HepG2 (cell line): ENCODE results near the gene TMEM141. TPM values are rescaled to one million over a fixed set of nuclear protein-coding genes. Genes with fewer than 3 reads are reported as not detected.

ENCODE experiments used
- ATAC-seq: fragments of 200-7000 bp; cut with Tn5 transposase; 3 replicates; pipeline ENCODE4 v1.9.1; 2020; ENCODE audit warnings: mild to moderate bottlenecking, moderate library complexity
- BruUV-seq: library from RNA; stranded (reverse); fragments of 400-500 nt; replicated peaks from 2 replicates; lab custom pipeline; 2021; lab: Mats Ljungman, UMichigan
- CTCF ChIA-PET: fragments of 300-600 bp; formaldehyde crosslinking; extraction: SDS; loops from one replicate; lab custom pipeline; 2021; ENCODE audit warnings: low total read pairs, inconsistent platforms, low intra/inter-chr PET ratio; lab: Yijun Ruan, JAX
- POLR2A ChIA-PET: fragments of 350-600 bp; sonication (Branson Sonifier 250); formaldehyde crosslinking; loops from one replicate; lab custom pipeline; 2020; ENCODE audit warnings: antibody characterized with exemption, inconsistent platforms; lab: Yijun Ruan, JAX
- DNase-seq: peaks from one replicate; pipeline ENCODE4 v3.0.0-alpha.2; 2015; ENCODE audit warnings: low spot score
- FAIRE-seq: peaks from 3 replicates; lab custom pipeline; 2011; peaks lifted over from hg19 to GRCh38; lab: Jason Lieb, UNC
- H2AFZ ChIP-seq: one replicate; pipeline ENCODE4 v1.6.1; 2011; ENCODE audit warnings: low read length, inconsistent platforms
- H3K27ac ChIP-seq: fragments of 300-600 bp; 3 replicates; pipeline ENCODE4 v1.8.0; 2011; ENCODE audit warnings: mixed run types, mild to moderate bottlenecking, mixed read lengths, low read length, inconsistent platforms; ENCODE audit not compliant: insufficient read depth; ENCODE audit errors: extremely low read length
- H3K27me3 ChIP-seq, 2 experiments: fragments of 200-600 bp in 1 of 2; 2 replicates in 1 of 2; 3 replicates in 1 of 2; pipeline versions ENCODE4 v1.6.0 to v1.8.0; 2011; ENCODE audit warnings: low read length in 2 of 2, mild to moderate bottlenecking in 2 of 2, moderate library complexity in 2 of 2, inconsistent platforms in 1 of 2; ENCODE audit not compliant: insufficient read depth in 2 of 2, control insufficient read depth in 1 of 2
- H3K36me3 ChIP-seq, 2 experiments: fragments of 200-600 bp in 1 of 2; replicated peaks in 1 of 2; 2 replicates in 1 of 2; 3 replicates in 1 of 2; pipeline versions ENCODE4 v1.5.1 to v1.8.0; 2011; ENCODE audit warnings: low read length in 2 of 2, inconsistent platforms in 1 of 2; ENCODE audit not compliant: insufficient read depth in 2 of 2, control insufficient read depth in 1 of 2
- H3K4me1 ChIP-seq: 2 replicates; pipeline ENCODE4 v1.5.1; 2012; ENCODE audit warnings: low read length, inconsistent platforms; ENCODE audit not compliant: insufficient read depth
- H3K4me2 ChIP-seq: 2 replicates; pipeline ENCODE4 v1.6.0; 2011; ENCODE audit warnings: low read depth, low read length, inconsistent platforms
- H3K4me3 ChIP-seq, 3 experiments: fragments of 200-600 bp in 1 of 3; sonication (generic), shearing (Covaris generic) in 1 of 3; replicated peaks in 1 of 3; 2 replicates each; pipeline ENCODE4 v1.5.1; 2011 to 2016; ENCODE audit warnings: low read length in 3 of 3, inconsistent platforms in 2 of 3, low read depth in 2 of 3, mild to moderate bottlenecking in 2 of 3, control low read depth in 1 of 3, mixed read lengths in 1 of 3; ENCODE audit not compliant: insufficient read depth in 1 of 3
- H3K79me2 ChIP-seq: one replicate; pipeline ENCODE4 v1.6.1; 2011; ENCODE audit warnings: low read length, inconsistent platforms; ENCODE audit not compliant: insufficient read depth
- H3K9ac ChIP-seq: 2 replicates; pipeline ENCODE4 v1.6.0; 2011; ENCODE audit warnings: mild to moderate bottlenecking, low read depth, low read length, inconsistent platforms; ENCODE audit not compliant: insufficient read depth
- H3K9me3 ChIP-seq: 2 replicates; pipeline ENCODE4 v1.5.1; 2012; ENCODE audit warnings: mild to moderate bottlenecking, low read length
- H4K20me1 ChIP-seq: 2 replicates; pipeline ENCODE4 v1.6.0; 2011; ENCODE audit warnings: inconsistent platforms, mild to moderate bottlenecking, low read length, moderate library complexity; ENCODE audit not compliant: insufficient read depth
- ATF1 ChIP-seq: IDR thresholded peaks from 2 replicates; pipeline ENCODE4 v1.6.1; 2016; ENCODE audit warnings: mild to moderate bottlenecking, control low read depth
- GABPB1 ChIP-seq: IDR thresholded peaks from 2 replicates; pipeline ENCODE4 v1.6.1; 2016; ENCODE audit warnings: mild to moderate bottlenecking, missing genetic modification reagents, moderate library complexity, missing compliant biosample characterization
- HNRNPH1 ChIP-seq: fragments of 200-400 bp; formaldehyde crosslinking; optimal IDR thresholded peaks from 2 replicates; pipeline ENCODE3; 2017; ENCODE audit warnings: mild to moderate bottlenecking, low read depth, low read length
- HOXA7 ChIP-seq: sonication (generic); formaldehyde crosslinking; IDR thresholded peaks from 2 replicates; pipeline ENCODE4 v1.8.1; 2022; ENCODE audit warnings: mild to moderate bottlenecking, missing genetic modification reagents, moderate library complexity
- IKZF4 ChIP-seq: sonication (generic); formaldehyde crosslinking; IDR thresholded peaks from 2 replicates; pipeline ENCODE4 v1.5.1; 2020; ENCODE audit warnings: borderline replicate concordance, mild to moderate bottlenecking, low read depth, missing genetic modification reagents; ENCODE audit errors: not compliant biosample characterization
- PTBP1 ChIP-seq: fragments of 200-400 bp; formaldehyde crosslinking; IDR thresholded peaks from 2 replicates; pipeline ENCODE4 v1.6.1; 2018; ENCODE audit warnings: low read length, low read depth; ENCODE audit not compliant: poor library complexity, severe bottlenecking
- SAP130 ChIP-seq: IDR thresholded peaks from 2 replicates; pipeline ENCODE4 v1.6.1; 2016; ENCODE audit warnings: low read depth
- STAT5B ChIP-seq: sonication (generic); formaldehyde crosslinking; IDR thresholded peaks from 2 replicates; pipeline ENCODE4 v1.4.0; 2020; ENCODE audit warnings: missing genetic modification reagents
- TBL1XR1 ChIP-seq: fragments of 150-350 bp; IDR thresholded peaks from 2 replicates; pipeline ENCODE4 v1.6.1; 2014; ENCODE audit warnings: borderline replicate concordance, low read length; ENCODE audit not compliant: partially characterized antibody
- ZFP36L1 ChIP-seq: sonication (generic); formaldehyde crosslinking; IDR thresholded peaks from 2 replicates; pipeline ENCODE4 v1.8.0; 2022; ENCODE audit warnings: mild to moderate bottlenecking, missing genetic modification reagents, moderate library complexity
- ZNF251 ChIP-seq: sonication (generic); formaldehyde crosslinking; IDR thresholded peaks from 2 replicates; pipeline ENCODE4 v1.9.0; 2021; ENCODE audit warnings: mild to moderate bottlenecking, missing genetic modification reagents
- ZNF333 ChIP-seq: sonication (generic); formaldehyde crosslinking; IDR thresholded peaks from 2 replicates; pipeline ENCODE4 v1.4.0; 2020; ENCODE audit warnings: mild to moderate bottlenecking, missing genetic modification reagents, borderline replicate concordance
- ZNF746 ChIP-seq: sonication (generic); formaldehyde crosslinking; IDR thresholded peaks from 2 replicates; pipeline ENCODE4 v1.8.0; 2022; ENCODE audit warnings: mild to moderate bottlenecking, missing genetic modification reagents
- ZNF75D ChIP-seq: sonication (generic); formaldehyde crosslinking; IDR thresholded peaks from 2 replicates; pipeline ENCODE4 v1.8.1; 2023; ENCODE audit warnings: missing genetic modification reagents, mild to moderate bottlenecking, borderline replicate concordance
- ZNF766 ChIP-seq: sonication (generic); formaldehyde crosslinking; IDR thresholded peaks from 2 replicates; pipeline ENCODE4 v1.5.0; 2020; ENCODE audit warnings: missing genetic modification reagents, borderline replicate concordance
- ZNF780A ChIP-seq: sonication (generic); formaldehyde crosslinking; IDR thresholded peaks from 2 replicates; pipeline ENCODE4 v1.8.0; 2022; ENCODE audit warnings: mild to moderate bottlenecking, missing genetic modification reagents, moderate library complexity
- WGBS: methylation state at CpG from one replicate; pipeline ENCODE4 v1.1.6; 2017; ENCODE audit warnings: low lambda C conversion rate; 5-methylcytosine and 5-hydroxymethylcytosine counted together
- in situ Hi-C: cut with HindIII; loops from 2 replicates; pipeline ENCODE4 v1.10.0; 2017; ENCODE audit warnings: low pct_unique_long_range_greater_than_20kb; ENCODE audit not compliant: extremely low pct_ligation_motif_present
- intact Hi-C: fragments of 100-400 bp; cut with micrococcal nuclease; formaldehyde crosslinking; loops from one replicate; pipeline ENCODE4 v1.10.0; 2022; ENCODE audit not compliant: unreplicated experiment
- polyA plus RNA-seq, 8 experiments: library from polyadenylated mRNA; depleted of rRNA in 3 of 8; stranded (reverse) in 7 of 8; unstranded in 1 of 8; fragments of >200 nt; fragmentation: Illumina TruSeq in 4 of 8; extraction: Trizol in 4 of 8; gene quantifications; 2 replicates each; pipeline versions ENCODE4 v1.2.1 to v1.2.3, GENCODE V29; 2011 to 2016; ENCODE audit warnings: low read depth in 4 of 8, missing spikeins in 1 of 8, mixed read lengths in 1 of 8; ENCODE audit not compliant: insufficient read depth in 1 of 8
- total RNA-seq, 5 experiments: library from RNA; depleted of rRNA; stranded (reverse); fragments of >200 nt; fragmentation: Illumina TruSeq; extraction: Trizol; gene quantifications; 2 replicates each; pipeline ENCODE4 v1.2.3, GENCODE V29; 2016; ENCODE audit warnings: low read depth in 1 of 5
- TF ChIP-seq, protein P1 (sequence below): sonication (generic); formaldehyde crosslinking; IDR thresholded peaks from 2 replicates; pipeline ENCODE4 v1.9.0; 2022; ENCODE audit warnings: low read depth, missing genetic modification reagents
- TF ChIP-seq, protein P2 (sequence below): sonication (generic); formaldehyde crosslinking; IDR thresholded peaks from 2 replicates; pipeline ENCODE4 v1.8.1; 2023; ENCODE audit warnings: missing genetic modification reagents, inconsistent platforms, borderline replicate concordance
- TF ChIP-seq, protein P3 (sequence below): IDR thresholded peaks from 2 replicates; pipeline ENCODE4 v1.6.1; 2016

Gene TMEM141
- total and polyA plus RNA-seq, 2 of the 13 experiments (the other 11 are each of a cell fraction or from before 2014, with no cell fraction given) = 81.0 to 202 TPM

DNA sequence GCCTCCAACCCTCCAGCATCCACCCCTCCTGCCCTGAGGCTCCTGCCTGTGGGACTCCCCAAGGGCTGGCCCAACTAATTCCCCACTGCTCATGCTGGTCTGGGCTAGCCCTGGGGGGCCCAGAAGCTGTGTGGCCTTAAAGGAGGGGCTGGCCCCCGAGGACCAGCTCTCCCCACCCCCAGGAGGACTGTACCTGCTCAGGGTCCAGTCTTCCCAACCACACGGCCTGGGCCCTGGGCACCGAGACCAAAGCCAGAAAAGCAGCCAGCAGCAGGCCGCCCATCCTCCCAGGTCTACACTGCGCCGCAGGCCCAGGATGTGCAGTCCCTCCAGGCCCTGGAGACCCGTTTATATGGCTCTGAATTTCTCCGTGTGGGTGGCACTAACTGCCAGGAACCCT lies 42.9 kb upstream of the TMEM141 start, which contains the start of gene LCN6:
Gene LCN6 (minus strand): TSS at position 325 of the 400 bp plus-strand sequence. CDS start 42 bp downstream, at position 283.
- intact Hi-C loops = no loop called here
- no peak for FAIRE-seq

More for the DNA sequence above, 42.9 kb upstream of the TMEM141 start, which contains the start of gene LCN6:
- DNase-seq (no peak), ATAC-seq (no peak)
- Histone ChIP-seq H3K27me3 (peaks cover 24 to 66% of the 10 kb centered on the region in 2 experiments; a peak in 4 of 5 replicates), H3K4me1 (no peaks in the 10 kb centered on the region), H3K27ac (no peak within 1 kb of the TSS), H2AFZ (no peak within 1 kb of the TSS), H3K4me2 (no peak within 1 kb of the TSS), H3K9me3 (peaks cover 15% of the 10 kb centered on the region), H3K79me2 (no peaks in the 10 kb centered on the region), H3K9ac (no peak within 1 kb of the TSS), H4K20me1 (no peaks in the 10 kb centered on the region), H3K36me3 (no peaks in the 10 kb centered on the region), H3K4me3 (no peak within 1 kb of the TSS)
- in situ Hi-C loops = no loop called here
- ChIA-PET CTCF (no interaction called here), POLR2A (no interaction called here)
- 52% methylated on average over 5 of the region's 8 CpGs for WGBS
- TF ChIP-seq, protein P1, sequence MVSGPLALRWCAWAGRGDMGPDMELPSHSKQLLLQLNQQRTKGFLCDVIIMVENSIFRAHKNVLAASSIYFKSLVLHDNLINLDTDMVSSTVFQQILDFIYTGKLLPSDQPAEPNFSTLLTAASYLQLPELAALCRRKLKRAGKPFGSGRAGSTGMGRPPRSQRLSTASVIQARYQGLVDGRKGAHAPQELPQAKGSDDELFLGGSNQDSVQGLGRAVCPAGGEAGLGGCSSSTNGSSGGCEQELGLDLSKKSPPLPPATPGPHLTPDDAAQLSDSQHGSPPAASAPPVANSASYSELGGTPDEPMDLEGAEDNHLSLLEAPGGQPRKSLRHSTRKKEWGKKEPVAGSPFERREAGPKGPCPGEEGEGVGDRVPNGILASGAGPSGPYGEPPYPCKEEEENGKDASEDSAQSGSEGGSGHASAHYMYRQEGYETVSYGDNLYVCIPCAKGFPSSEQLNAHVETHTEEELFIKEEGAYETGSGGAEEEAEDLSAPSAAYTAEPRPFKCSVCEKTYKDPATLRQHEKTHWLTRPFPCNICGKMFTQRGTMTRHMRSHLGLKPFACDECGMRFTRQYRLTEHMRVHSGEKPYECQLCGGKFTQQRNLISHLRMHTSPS (CRISPR knock-in tag) = no peak
- TF ChIP-seq ZFP36L1 (CRISPR knock-in tag) (no peak), ATF1 (CRISPR knock-in tag) (no peak), ZNF251 (no peak), HNRNPH1 (no peak), SAP130 (no peak), ZNF746 (CRISPR knock-in tag) (no peak), GABPB1 (no peak), STAT5B (CRISPR knock-in tag) (no peak), ZNF780A (CRISPR knock-in tag) (no peak), ZNF333 (CRISPR knock-in tag) (no peak), HOXA7 (CRISPR knock-in tag) (no peak), TBL1XR1 (no peak), IKZF4 (CRISPR knock-in tag) (no peak), ZNF766 (CRISPR knock-in tag) (no peak), PTBP1 (no peak), ZNF75D (CRISPR knock-in tag) (no peak)
- TF ChIP-seq, protein P2, sequence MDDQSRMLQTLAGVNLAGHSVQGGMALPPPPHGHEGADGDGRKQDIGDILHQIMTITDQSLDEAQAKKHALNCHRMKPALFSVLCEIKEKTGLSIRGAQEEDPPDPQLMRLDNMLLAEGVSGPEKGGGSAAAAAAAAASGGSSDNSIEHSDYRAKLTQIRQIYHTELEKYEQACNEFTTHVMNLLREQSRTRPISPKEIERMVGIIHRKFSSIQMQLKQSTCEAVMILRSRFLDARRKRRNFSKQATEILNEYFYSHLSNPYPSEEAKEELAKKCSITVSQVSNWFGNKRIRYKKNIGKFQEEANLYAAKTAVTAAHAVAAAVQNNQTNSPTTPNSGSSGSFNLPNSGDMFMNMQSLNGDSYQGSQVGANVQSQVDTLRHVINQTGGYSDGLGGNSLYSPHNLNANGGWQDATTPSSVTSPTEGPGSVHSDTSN (CRISPR knock-in tag) = no peak
- TF ChIP-seq, protein P3, sequence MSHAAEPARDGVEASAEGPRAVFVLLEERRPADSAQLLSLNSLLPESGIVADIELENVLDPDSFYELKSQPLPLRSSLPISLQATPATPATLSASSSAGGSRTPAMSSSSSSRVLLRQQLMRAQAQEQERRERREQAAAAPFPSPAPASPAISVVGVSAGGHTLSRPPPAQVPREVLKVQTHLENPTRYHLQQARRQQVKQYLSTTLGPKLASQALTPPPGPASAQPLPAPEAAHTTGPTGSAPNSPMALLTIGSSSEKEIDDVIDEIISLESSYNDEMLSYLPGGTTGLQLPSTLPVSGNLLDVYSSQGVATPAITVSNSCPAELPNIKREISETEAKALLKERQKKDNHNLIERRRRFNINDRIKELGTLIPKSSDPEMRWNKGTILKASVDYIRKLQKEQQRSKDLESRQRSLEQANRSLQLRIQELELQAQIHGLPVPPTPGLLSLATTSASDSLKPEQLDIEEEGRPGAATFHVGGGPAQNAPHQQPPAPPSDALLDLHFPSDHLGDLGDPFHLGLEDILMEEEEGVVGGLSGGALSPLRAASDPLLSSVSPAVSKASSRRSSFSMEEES (CRISPR knock-in tag) = no peak
- no TSS peak for BruUV-seq
